DND-41 (cell line): ENCODE data around the gene CBARP.

Experiments used
- CTCF ChIP-seq: IDR thresholded peaks from 2 replicates; pipeline ENCODE4 v1.5.1; 2012; ENCODE audit warnings: borderline replicate concordance, low read length, moderate library complexity, mild to moderate bottlenecking; ENCODE audit not compliant: poor library complexity, severe bottlenecking; ENCODE audit errors: extremely low read depth
- EZH2 ChIP-seq: IDR thresholded peaks from 3 replicates; pipeline ENCODE4 v1.6.1; 2012; ENCODE audit warnings: borderline replicate concordance, low read depth, mild to moderate bottlenecking, moderate library complexity, low read length, inconsistent platforms; ENCODE audit not compliant: severe bottlenecking

- TF ChIP-seq CTCF (no peak), EZH2 (no peak)
Observed at GRCh38 chr19:1280636-1281568, 43.1 kb upstream of the CBARP start.
